ENCODE data around the gene CCNDBP1. TPM values are rescaled to one million over a fixed set of nuclear protein-coding genes. Genes with fewer than 3 reads are reported as not detected.

The CCNDBP1 gene
- total RNA-seq, 1 experiment from 2014 or later: 34.1 TPM

GRCh38 chr15:43220991-43221403 lies 35.8 kb downstream of the CCNDBP1 start, which contains the start of gene EPB42:
TSS of gene EPB42 (minus strand) at chr15:43221018. CDS start at chr15:43220825, 193 bp downstream.
- H2BK5ac ChIP-seq (ENCODE audit: insufficient read length, low read length): no peak within 1 kb of the TSS
- H3K9ac ChIP-seq (ENCODE audit: extremely low read depth, insufficient read length, low read length): no peak within 1 kb of the TSS
- Mint-ChIP-seq H3K27ac (no peak within 1 kb of the TSS), H3K4me1 (peaks cover 5 to 9% of the 10 kb centered on the region in 2 experiments), H3K27me3 (ENCODE audit: low read depth) (peaks cover 1% of the 10 kb centered on the region; the same call in 1 of the 2 replicates), H3K9me3 (no peaks in the 10 kb centered on the region), H3K4me3 (no peak within 1 kb of the TSS), H3K36me3 (ENCODE audit: insufficient read depth in 1 of 3, low read depth in 3 of 3) (no peaks in the 10 kb centered on the region)
- no peak within 1 kb of the TSS for H4K5ac ChIP-seq (ENCODE audit: insufficient read length, low read depth, low read length)
- H3K4me2 ChIP-seq (ENCODE audit: insufficient read depth, insufficient read length, low read length): no peak within 1 kb of the TSS
- H4K91ac ChIP-seq (ENCODE audit: insufficient read length, low read depth, low read length): no peak within 1 kb of the TSS
- no peak within 1 kb of the TSS for H2AFZ ChIP-seq (ENCODE audit: low read length)
- H3K14ac ChIP-seq (ENCODE audit: insufficient read depth, low read length): no peak within 1 kb of the TSS
- no peak within 1 kb of the TSS for H3K4ac ChIP-seq (ENCODE audit: low read depth, low read length)
- H3K79me1 ChIP-seq (ENCODE audit: insufficient read depth, low read depth, low read length, poor library complexity, severe bottlenecking): no peaks in the 10 kb centered on the region
- H3K23me2 ChIP-seq (ENCODE audit: insufficient read length, low read depth, low read length, poor library complexity, severe bottlenecking): no peaks in the 10 kb centered on the region
- no peak within 1 kb of the TSS for H2BK15ac ChIP-seq (ENCODE audit: low read depth, low read length)
- no peaks in the 10 kb centered on the region for H3K27me3 ChIP-seq (ENCODE audit: insufficient read depth, low read length)
- no peaks in the 10 kb centered on the region for H4K20me1 ChIP-seq (ENCODE audit: control insufficient read depth, insufficient read depth, insufficient read length)
- TF ChIP-seq, protein P1, sequence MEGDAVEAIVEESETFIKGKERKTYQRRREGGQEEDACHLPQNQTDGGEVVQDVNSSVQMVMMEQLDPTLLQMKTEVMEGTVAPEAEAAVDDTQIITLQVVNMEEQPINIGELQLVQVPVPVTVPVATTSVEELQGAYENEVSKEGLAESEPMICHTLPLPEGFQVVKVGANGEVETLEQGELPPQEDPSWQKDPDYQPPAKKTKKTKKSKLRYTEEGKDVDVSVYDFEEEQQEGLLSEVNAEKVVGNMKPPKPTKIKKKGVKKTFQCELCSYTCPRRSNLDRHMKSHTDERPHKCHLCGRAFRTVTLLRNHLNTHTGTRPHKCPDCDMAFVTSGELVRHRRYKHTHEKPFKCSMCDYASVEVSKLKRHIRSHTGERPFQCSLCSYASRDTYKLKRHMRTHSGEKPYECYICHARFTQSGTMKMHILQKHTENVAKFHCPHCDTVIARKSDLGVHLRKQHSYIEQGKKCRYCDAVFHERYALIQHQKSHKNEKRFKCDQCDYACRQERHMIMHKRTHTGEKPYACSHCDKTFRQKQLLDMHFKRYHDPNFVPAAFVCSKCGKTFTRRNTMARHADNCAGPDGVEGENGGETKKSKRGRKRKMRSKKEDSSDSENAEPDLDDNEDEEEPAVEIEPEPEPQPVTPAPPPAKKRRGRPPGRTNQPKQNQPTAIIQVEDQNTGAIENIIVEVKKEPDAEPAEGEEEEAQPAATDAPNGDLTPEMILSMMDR (conservative IDR thresholded peaks at IDR 0.05): no peak
- H3T11ph ChIP-seq (ENCODE audit: low read length): no peak within 1 kb of the TSS
- no CpG with 5 or more reads among the region's 3 CpGs for WGBS (ENCODE audit: extremely low coverage, insufficient read length, low lambda C conversion rate)
- H2BK120ac ChIP-seq (ENCODE audit: low read depth, low read length, poor library complexity, severe bottlenecking): no peak within 1 kb of the TSS
- H2AK5ac ChIP-seq (ENCODE audit: insufficient read length, low read length): no peak within 1 kb of the TSS
- DNase-seq: no peak
- H3K27ac ChIP-seq (ENCODE audit: insufficient read length, low read depth, low read length): no peak within 1 kb of the TSS
- H3K4me1 ChIP-seq (ENCODE audit: insufficient read depth, low read length): no peaks in the 10 kb centered on the region
- no peak within 1 kb of the TSS for H3K23ac ChIP-seq (ENCODE audit: insufficient read length, low read depth, low read length)
- H3K56ac ChIP-seq (ENCODE audit: insufficient read length, low read depth, low read length): no peak within 1 kb of the TSS
- no peaks in the 10 kb centered on the region for H3K9me3 ChIP-seq (ENCODE audit: control insufficient read depth, low read depth, low read length)
- H2BK20ac ChIP-seq (ENCODE audit: low read depth, low read length, poor library complexity, severe bottlenecking): no peak within 1 kb of the TSS
- no peak within 1 kb of the TSS for H3K18ac ChIP-seq (ENCODE audit: insufficient read length, low read depth, low read length)
- H3K79me2 ChIP-seq (ENCODE audit: insufficient read depth, low read length): no peaks in the 10 kb centered on the region
- no peak within 1 kb of the TSS for H4K8ac ChIP-seq (replicated peaks; ENCODE audit: insufficient read length, low read depth, low read length)
- H2BK12ac ChIP-seq (ENCODE audit: insufficient read length, low read depth, low read length): no peak within 1 kb of the TSS
